CD4-positive, alpha-beta T cell treated with Interferon alpha-2 for 1 hour (primary cell): ENCODE measurements around the gene WARS2.

Source experiments
- DNase-seq, 2 donors: peaks; one replicate each; pipeline ENCODE4 v3.0.0-alpha.2; 2020 to 2022

The WARS2 gene

GRCh38 chr1:119011706-119012105, 128.7 kb downstream of the WARS2 start:
- no peak for DNase-seq

- no peak for DNase-seq
These were observed 129.3 kb downstream of the WARS2 start for GRCh38 chr1:119011116-119011515.

GRCh38 chr1:119010201-119010600, 130.3 kb downstream of the WARS2 start:
- no peak for DNase-seq

- DNase-seq = no peak
These were observed 131.2 kb downstream of the WARS2 start for GRCh38 chr1:119009312-119009655.

- DNase-seq = peak in 1 of 2 donors; percentile 8
These were observed 131.8 kb downstream of the WARS2 start for GRCh38 chr1:119008483-119009311.

- no peak for DNase-seq
These were observed 132.6 kb downstream of the WARS2 start for GRCh38 chr1:119007670-119008482.

GRCh38 chr1:119007339-119007669, 133.1 kb downstream of the WARS2 start:
- no peak for DNase-seq

- DNase-seq = no peak
These were observed 133.8 kb downstream of the WARS2 start for GRCh38 chr1:119006406-119007279.

- DNase-seq = no peak
These were observed 134.6 kb downstream of the WARS2 start for GRCh38 chr1:119005724-119006405.

GRCh38 chr1:119004781-119005180, 135.7 kb downstream of the WARS2 start:
- no peak for DNase-seq

GRCh38 chr1:119004129-119004527, 136.3 kb downstream of the WARS2 start:
- DNase-seq = no peak

GRCh38 chr1:119003413-119004128, 136.9 kb downstream of the WARS2 start:
- no peak for DNase-seq

- DNase-seq = no peak
These were observed 138.3 kb downstream of the WARS2 start for GRCh38 chr1:119002028-119002686.

- no peak for DNase-seq
These were observed 139.0 kb downstream of the WARS2 start for GRCh38 chr1:119001181-119002027.

- DNase-seq = no peak
These were observed 139.9 kb downstream of the WARS2 start for GRCh38 chr1:119000371-119001180.

GRCh38 chr1:118999348-119000071, 140.9 kb downstream of the WARS2 start:
- DNase-seq = no peak

- DNase-seq = no peak
These were observed 142.3 kb downstream of the WARS2 start for GRCh38 chr1:118998171-118998570.

- DNase-seq = no peak
These were observed 143.2 kb downstream of the WARS2 start for GRCh38 chr1:118997225-118997624.
